HCT116 (cell line): Measurements from ENCODE around the gene GPN2.

Experiments
- EZH2 ChIP-seq: fragments of 200-600 bp; sonication (generic); IDR thresholded peaks from 2 replicates; pipeline ENCODE4 v1.6.1; 2017; ENCODE audit warnings: antibody characterized with exemption, mixed run types
- EZH2phosphoT487 ChIP-seq: fragments of 200-600 bp; IDR thresholded peaks from 2 replicates; pipeline ENCODE4 v1.6.1; 2018; ENCODE audit warnings: antibody characterized with exemption, borderline replicate concordance
- POLR2A ChIP-seq: IDR thresholded peaks from 2 replicates; pipeline ENCODE4 v1.7.0; 2011; ENCODE audit warnings: borderline replicate concordance; ENCODE audit not compliant: insufficient read depth, insufficient read length; ENCODE audit errors: extremely low read depth
- RAD21 ChIP-seq: IDR thresholded peaks from 2 replicates; pipeline ENCODE4 v1.6.1; 2012; ENCODE audit warnings: low read depth, mild to moderate bottlenecking
- SIN3A ChIP-seq: IDR thresholded peaks from 2 replicates; pipeline ENCODE4 v1.6.1; 2012; ENCODE audit warnings: low read depth
- SP1 ChIP-seq: IDR thresholded peaks from 2 replicates; pipeline ENCODE4 v1.6.1; 2012; ENCODE audit warnings: low read depth
- YY1 ChIP-seq: IDR thresholded peaks from 2 replicates; pipeline ENCODE4 v1.6.1; 2011; ENCODE audit warnings: low read length, low read depth, moderate library complexity, mild to moderate bottlenecking; ENCODE audit not compliant: insufficient replicate concordance; ENCODE audit errors: extremely low read depth
- ZFX ChIP-seq: fragments of 450-650 bp; IDR thresholded peaks from 2 replicates; pipeline ENCODE4 v1.6.1; 2017
- TF ChIP-seq, protein P1 (sequence below), 3 experiments: fragments of 200-600 bp in 1 of 3; sonication (generic) in 1 of 3; IDR thresholded peaks in 2 of 3; conservative IDR thresholded peaks in 1 of 3; 2 replicates each; pipeline ENCODE4 v1.5.1; 2012 to 2017; ENCODE audit warnings: low read depth in 2 of 3, low read length in 2 of 3, antibody characterized with exemption in 1 of 3, borderline replicate concordance in 1 of 3, control low read depth in 1 of 3, mild to moderate bottlenecking in 1 of 3, mixed read lengths in 1 of 3, mixed run types in 1 of 3, moderate library complexity in 1 of 3; ENCODE audit not compliant: insufficient read depth in 1 of 3
- TF ChIP-seq, protein P2 (sequence below): IDR thresholded peaks from 2 replicates; pipeline ENCODE4 v1.6.1; 2011; ENCODE audit warnings: mild to moderate bottlenecking, low read length, moderate library complexity; ENCODE audit not compliant: insufficient replicate concordance; ENCODE audit errors: extremely low read depth
- TF ChIP-seq, protein P3 (sequence below): IDR thresholded peaks from 2 replicates; pipeline ENCODE4 v1.6.1; 2012; ENCODE audit warnings: low read depth

DNA sequence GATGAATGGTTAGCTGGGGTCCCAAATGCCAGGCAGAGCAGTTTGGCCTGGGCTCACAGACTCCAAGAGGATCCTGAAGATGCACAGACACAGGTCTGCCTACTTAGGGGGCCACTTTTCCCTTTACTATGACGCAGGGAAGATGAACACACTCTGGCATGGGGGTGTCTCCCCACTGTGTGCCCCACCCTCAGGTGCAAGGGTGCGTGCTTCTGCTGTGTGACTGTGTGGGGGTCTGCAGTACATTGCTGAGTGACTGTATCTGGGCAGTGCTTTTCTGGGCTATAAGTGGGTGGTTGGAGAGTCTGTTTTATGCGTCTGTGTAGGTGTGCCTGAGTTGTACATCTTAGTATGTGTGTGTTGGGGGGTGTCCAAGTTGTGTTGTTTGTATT lies 19.9 kb upstream of the GPN2 start:
- TF ChIP-seq POLR2A, result no peak
- TF ChIP-seq, protein P1, sequence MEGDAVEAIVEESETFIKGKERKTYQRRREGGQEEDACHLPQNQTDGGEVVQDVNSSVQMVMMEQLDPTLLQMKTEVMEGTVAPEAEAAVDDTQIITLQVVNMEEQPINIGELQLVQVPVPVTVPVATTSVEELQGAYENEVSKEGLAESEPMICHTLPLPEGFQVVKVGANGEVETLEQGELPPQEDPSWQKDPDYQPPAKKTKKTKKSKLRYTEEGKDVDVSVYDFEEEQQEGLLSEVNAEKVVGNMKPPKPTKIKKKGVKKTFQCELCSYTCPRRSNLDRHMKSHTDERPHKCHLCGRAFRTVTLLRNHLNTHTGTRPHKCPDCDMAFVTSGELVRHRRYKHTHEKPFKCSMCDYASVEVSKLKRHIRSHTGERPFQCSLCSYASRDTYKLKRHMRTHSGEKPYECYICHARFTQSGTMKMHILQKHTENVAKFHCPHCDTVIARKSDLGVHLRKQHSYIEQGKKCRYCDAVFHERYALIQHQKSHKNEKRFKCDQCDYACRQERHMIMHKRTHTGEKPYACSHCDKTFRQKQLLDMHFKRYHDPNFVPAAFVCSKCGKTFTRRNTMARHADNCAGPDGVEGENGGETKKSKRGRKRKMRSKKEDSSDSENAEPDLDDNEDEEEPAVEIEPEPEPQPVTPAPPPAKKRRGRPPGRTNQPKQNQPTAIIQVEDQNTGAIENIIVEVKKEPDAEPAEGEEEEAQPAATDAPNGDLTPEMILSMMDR (IDR thresholded peaks at IDR 0.05 in 2 of 3, conservative IDR thresholded peaks at IDR 0.05 in 1 of 3; ENCODE audit: borderline replicate concordance in 1 of 3, insufficient read depth in 1 of 3, low read depth in 2 of 3, low read length in 2 of 3), result no peak
- TF ChIP-seq RAD21, result no peak
- no peak for TF ChIP-seq SIN3A
- TF ChIP-seq, protein P2, sequence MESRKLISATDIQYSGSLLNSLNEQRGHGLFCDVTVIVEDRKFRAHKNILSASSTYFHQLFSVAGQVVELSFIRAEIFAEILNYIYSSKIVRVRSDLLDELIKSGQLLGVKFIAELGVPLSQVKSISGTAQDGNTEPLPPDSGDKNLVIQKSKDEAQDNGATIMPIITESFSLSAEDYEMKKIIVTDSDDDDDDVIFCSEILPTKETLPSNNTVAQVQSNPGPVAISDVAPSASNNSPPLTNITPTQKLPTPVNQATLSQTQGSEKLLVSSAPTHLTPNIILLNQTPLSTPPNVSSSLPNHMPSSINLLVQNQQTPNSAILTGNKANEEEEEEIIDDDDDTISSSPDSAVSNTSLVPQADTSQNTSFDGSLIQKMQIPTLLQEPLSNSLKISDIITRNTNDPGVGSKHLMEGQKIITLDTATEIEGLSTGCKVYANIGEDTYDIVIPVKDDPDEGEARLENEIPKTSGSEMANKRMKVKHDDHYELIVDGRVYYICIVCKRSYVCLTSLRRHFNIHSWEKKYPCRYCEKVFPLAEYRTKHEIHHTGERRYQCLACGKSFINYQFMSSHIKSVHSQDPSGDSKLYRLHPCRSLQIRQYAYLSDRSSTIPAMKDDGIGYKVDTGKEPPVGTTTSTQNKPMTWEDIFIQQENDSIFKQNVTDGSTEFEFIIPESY, result no peak
- TF ChIP-seq, protein P3, sequence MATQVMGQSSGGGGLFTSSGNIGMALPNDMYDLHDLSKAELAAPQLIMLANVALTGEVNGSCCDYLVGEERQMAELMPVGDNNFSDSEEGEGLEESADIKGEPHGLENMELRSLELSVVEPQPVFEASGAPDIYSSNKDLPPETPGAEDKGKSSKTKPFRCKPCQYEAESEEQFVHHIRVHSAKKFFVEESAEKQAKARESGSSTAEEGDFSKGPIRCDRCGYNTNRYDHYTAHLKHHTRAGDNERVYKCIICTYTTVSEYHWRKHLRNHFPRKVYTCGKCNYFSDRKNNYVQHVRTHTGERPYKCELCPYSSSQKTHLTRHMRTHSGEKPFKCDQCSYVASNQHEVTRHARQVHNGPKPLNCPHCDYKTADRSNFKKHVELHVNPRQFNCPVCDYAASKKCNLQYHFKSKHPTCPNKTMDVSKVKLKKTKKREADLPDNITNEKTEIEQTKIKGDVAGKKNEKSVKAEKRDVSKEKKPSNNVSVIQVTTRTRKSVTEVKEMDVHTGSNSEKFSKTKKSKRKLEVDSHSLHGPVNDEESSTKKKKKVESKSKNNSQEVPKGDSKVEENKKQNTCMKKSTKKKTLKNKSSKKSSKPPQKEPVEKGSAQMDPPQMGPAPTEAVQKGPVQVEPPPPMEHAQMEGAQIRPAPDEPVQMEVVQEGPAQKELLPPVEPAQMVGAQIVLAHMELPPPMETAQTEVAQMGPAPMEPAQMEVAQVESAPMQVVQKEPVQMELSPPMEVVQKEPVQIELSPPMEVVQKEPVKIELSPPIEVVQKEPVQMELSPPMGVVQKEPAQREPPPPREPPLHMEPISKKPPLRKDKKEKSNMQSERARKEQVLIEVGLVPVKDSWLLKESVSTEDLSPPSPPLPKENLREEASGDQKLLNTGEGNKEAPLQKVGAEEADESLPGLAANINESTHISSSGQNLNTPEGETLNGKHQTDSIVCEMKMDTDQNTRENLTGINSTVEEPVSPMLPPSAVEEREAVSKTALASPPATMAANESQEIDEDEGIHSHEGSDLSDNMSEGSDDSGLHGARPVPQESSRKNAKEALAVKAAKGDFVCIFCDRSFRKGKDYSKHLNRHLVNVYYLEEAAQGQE, result no peak
- no peak for TF ChIP-seq EZH2
- no peak for TF ChIP-seq YY1
- TF ChIP-seq SP1, result no peak
- TF ChIP-seq EZH2phosphoT487, result no peak
- TF ChIP-seq ZFX, result no peak
